ENCODE data around the gene KLHDC4.

- TF ChIP-seq TAF1 (conservative IDR thresholded peaks at IDR 0.05) (no peak), RAD21 (IDR thresholded peaks at IDR 0.05) (no peak)
Observed at GRCh38 chr16:87802670-87803069, 36.9 kb upstream of the KLHDC4 start.

All from liver (tissue), 2 donors.